Kidney epithelial cell (primary cell): ENCODE measurements around the gene ZNF723. TPM values are rescaled to one million over a fixed set of nuclear protein-coding genes. Genes with fewer than 3 reads are reported as not detected.
"Not testable (repeated sequence)": the region's sequence is repeated elsewhere in the genome, so short reads cannot be mapped to it uniquely, and the experiment has no call there.

Experiments used
- DNase-seq: peaks from one replicate; pipeline ENCODE4 v3.0.0-alpha.2; 2010; ENCODE audit warnings: low read depth
- H3K27me3 ChIP-seq: 2 replicates; pipeline ENCODE4 v1.6.0; 2011; ENCODE audit warnings: low read length; ENCODE audit not compliant: control insufficient read depth, insufficient read depth
- H3K36me3 ChIP-seq: 2 replicates; pipeline ENCODE4 v1.5.1; 2011; ENCODE audit warnings: low read length; ENCODE audit not compliant: control insufficient read depth, insufficient read depth
- H3K4me3 ChIP-seq: 2 replicates; pipeline ENCODE4 v1.5.1; 2011; ENCODE audit warnings: low read depth, mild to moderate bottlenecking, control low read depth, low read length
- CTCF ChIP-seq: IDR thresholded peaks from 2 replicates; pipeline ENCODE4 v1.5.1; 2011; ENCODE audit warnings: mild to moderate bottlenecking, moderate library complexity, low read length, control low read depth, inconsistent platforms; ENCODE audit not compliant: insufficient read depth, poor library complexity, severe bottlenecking
- total RNA-seq: library from RNA; depleted of rRNA; stranded (reverse); fragments of >200 nt; gene quantifications from 2 replicates; pipeline ENCODE4 v1.2.3, GENCODE V29; 2015

Gene ZNF723
- not detected in 2 replicates for total RNA-seq

- no peak for TF ChIP-seq CTCF
- no peak for DNase-seq
- H3K4me3 ChIP-seq = no peak within 1 kb of the TSS
- H3K27me3 ChIP-seq = no peaks in the 10 kb centered on the region
- H3K36me3 ChIP-seq = no peaks in the 10 kb centered on the region
Measured at GRCh38 chr19:22832031-22832762, at the start of gene ZNF723. Gene ZNF723 (plus strand): TSS chr19:22832291. CDS start chr19:22832380, 89 bp downstream.

GRCh38 chr19:22783651-22784410 is 48.3 kb upstream of the ZNF723 start, which contains the start of gene ZNF99:
Gene ZNF99 (minus strand): TSS chr19:22784151. CDS start chr19:22784016, 135 bp downstream.
- H3K27me3 ChIP-seq = no peaks in the 10 kb centered on the region
- no peak within 1 kb of the TSS for H3K4me3 ChIP-seq
- TF ChIP-seq CTCF = no peak
- DNase-seq = no peak
- H3K36me3 ChIP-seq = no peaks in the 10 kb centered on the region

GRCh38 chr19:22792863-22793262 is 39.2 kb upstream of the ZNF723 start:
- not testable (repeated sequence) for H3K36me3 ChIP-seq, H3K27me3 ChIP-seq, H3K4me3 ChIP-seq, DNase-seq

- no peak for TF ChIP-seq CTCF
- Histone ChIP-seq H3K27me3 (no peaks in the 10 kb centered on the region), H3K36me3 (no peaks in the 10 kb centered on the region), H3K4me3 (no peak overlapping the region)
- DNase-seq = no peak
Measured at GRCh38 chr19:22797040-22797439, 35.1 kb upstream of the ZNF723 start.

GRCh38 chr19:22806418-22806817 is 25.7 kb upstream of the ZNF723 start:
- TF ChIP-seq CTCF = no peak
- no peak for DNase-seq
- H3K36me3 ChIP-seq = no peaks in the 10 kb centered on the region
- no peaks in the 10 kb centered on the region for H3K27me3 ChIP-seq
- no peak overlapping the region for H3K4me3 ChIP-seq

- TF ChIP-seq CTCF = no peak
- Histone ChIP-seq H3K4me3 (no peak overlapping the region), H3K36me3 (no peaks in the 10 kb centered on the region), H3K27me3 (no peaks in the 10 kb centered on the region)
- DNase-seq = no peak
Measured at GRCh38 chr19:22807061-22807835, 24.8 kb upstream of the ZNF723 start.
